Right atrium auricular region (tissue), 2 donors: Measurements from ENCODE around the gene PSMA6. TPM values are rescaled to one million over a fixed set of nuclear protein-coding genes. Genes with fewer than 3 reads are reported as not detected.
"Not testable (repeated sequence)": the region's sequence is repeated elsewhere in the genome, so short reads cannot be mapped to it uniquely, and the experiment has no call there.

Experiments
- DNase-seq: peaks from one replicate; pipeline ENCODE4 v3.0.0-alpha.2; 2019; ENCODE audit warnings: low spot score
- H3K27ac ChIP-seq, 2 donors: fragments of 200-600 bp; sonication (generic); 1 replicate in 1 of 2; 2 replicates in 1 of 2; pipeline ENCODE4 v1.5.1; 2016 to 2019
- H3K27me3 ChIP-seq, 2 donors: fragments of 200-600 bp; sonication (generic); one replicate each; pipeline versions ENCODE4 v1.5.1 to v1.6.0; 2017 to 2019
- H3K36me3 ChIP-seq: fragments of 200-600 bp; sonication (generic); one replicate; pipeline ENCODE4 v1.5.1; 2016
- H3K4me1 ChIP-seq, 2 donors: fragments of 200-600 bp; sonication (generic); one replicate each; pipeline versions ENCODE4 v1.5.1 to v1.6.0; 2017 to 2019
- H3K4me3 ChIP-seq, 2 donors: fragments of 200-600 bp; sonication (generic); 1 replicate in 1 of 2; 2 replicates in 1 of 2; pipeline ENCODE4 v1.5.1; 2017 to 2019; ENCODE audit warnings: mild to moderate bottlenecking in 1 of 2, moderate library complexity in 1 of 2
- H3K9me3 ChIP-seq, 2 donors: fragments of 200-600 bp; sonication (generic); one replicate each; pipeline ENCODE4 v1.5.1; 2019
- total RNA-seq, 2 donors: library from RNA; depleted of rRNA; stranded (reverse); fragments of >200 nt; gene quantifications; one replicate each; pipeline ENCODE4 v1.1.0, GENCODE V29; 2016
- TF ChIP-seq, protein P1 (sequence below), 2 donors: fragments of 200-600 bp; sonication (generic); IDR thresholded peaks; one replicate each; pipeline ENCODE4 v1.5.1; 2019; ENCODE audit warnings: antibody characterized with exemption in 2 of 2

Gene PSMA6
- total RNA-seq, 2 donors from 2014 or later: 143 to 191 TPM

DNA sequence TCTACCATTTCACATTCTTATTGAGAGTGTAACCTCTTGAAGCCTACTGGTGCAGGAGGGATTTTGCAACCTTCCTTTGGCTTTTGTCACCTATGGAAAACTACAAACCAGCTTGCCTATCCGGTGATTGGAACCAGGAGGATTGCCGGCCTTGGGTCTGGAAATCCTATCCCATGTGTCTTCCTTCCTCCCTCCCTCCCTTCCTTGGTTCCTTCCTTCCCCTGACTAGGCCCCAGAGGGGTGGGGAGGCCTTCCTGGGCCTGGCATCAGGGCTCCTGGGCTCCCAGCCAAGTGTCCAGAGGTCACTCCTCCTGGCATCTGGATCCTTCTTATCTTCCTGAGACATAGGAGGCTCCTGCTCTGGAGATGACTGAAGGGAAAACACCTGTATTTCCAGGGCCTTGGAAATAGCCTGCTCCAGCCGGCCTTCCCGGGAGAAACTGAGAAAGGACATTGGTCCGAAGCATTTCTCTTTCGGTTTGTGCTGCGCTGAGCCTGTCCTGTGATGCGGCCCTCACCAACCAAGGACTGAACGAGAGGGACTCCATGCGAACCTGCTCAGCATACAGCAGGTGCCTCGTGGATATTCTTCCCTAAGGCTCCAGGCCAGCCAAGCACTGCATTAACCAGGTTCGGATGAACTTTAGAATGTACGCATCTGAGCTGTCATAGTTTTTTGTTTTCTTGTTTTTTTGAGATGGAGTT lies 43.4 kb downstream of the PSMA6 start:
- DNase-seq: no peak
- H3K4me3 ChIP-seq: no peak overlapping the region
- TF ChIP-seq, protein P1, sequence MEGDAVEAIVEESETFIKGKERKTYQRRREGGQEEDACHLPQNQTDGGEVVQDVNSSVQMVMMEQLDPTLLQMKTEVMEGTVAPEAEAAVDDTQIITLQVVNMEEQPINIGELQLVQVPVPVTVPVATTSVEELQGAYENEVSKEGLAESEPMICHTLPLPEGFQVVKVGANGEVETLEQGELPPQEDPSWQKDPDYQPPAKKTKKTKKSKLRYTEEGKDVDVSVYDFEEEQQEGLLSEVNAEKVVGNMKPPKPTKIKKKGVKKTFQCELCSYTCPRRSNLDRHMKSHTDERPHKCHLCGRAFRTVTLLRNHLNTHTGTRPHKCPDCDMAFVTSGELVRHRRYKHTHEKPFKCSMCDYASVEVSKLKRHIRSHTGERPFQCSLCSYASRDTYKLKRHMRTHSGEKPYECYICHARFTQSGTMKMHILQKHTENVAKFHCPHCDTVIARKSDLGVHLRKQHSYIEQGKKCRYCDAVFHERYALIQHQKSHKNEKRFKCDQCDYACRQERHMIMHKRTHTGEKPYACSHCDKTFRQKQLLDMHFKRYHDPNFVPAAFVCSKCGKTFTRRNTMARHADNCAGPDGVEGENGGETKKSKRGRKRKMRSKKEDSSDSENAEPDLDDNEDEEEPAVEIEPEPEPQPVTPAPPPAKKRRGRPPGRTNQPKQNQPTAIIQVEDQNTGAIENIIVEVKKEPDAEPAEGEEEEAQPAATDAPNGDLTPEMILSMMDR (IDR thresholded peaks at IDR 0.05): no peak
- no peaks in the 10 kb centered on the region for H3K9me3 ChIP-seq
- H3K36me3 ChIP-seq: no peaks in the 10 kb centered on the region
- H3K27me3 ChIP-seq: no peaks in the 10 kb centered on the region
- peak overlapping the region; percentile 84 to 88 for H3K27ac ChIP-seq
- peaks cover 0 to 70% of the 10 kb centered on the region in 2 donors for H3K4me1 ChIP-seq

DNA sequence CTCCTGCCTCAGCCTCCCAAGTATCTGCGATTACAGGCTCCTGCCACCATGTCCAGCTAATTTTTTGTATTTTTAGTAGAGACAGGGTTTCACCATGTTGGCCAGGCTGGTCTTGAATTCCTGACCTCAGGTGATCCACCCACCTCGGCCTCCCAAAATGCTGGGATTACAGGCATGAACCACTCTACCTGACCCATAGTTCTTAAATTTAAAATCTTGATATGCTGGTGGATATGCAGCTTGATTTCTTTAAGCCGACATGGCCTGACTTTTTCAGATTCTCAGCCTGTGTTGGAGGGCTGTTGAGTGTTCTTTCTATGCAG lies 44.0 kb downstream of the PSMA6 start:
- Histone ChIP-seq H3K27ac (peak overlapping the region; percentile 84 to 88), H3K4me1 (peaks cover 0 to 76% of the 10 kb centered on the region in 2 donors)
- not testable (repeated sequence) for H3K36me3 ChIP-seq, H3K4me3 ChIP-seq, H3K27me3 ChIP-seq, DNase-seq, H3K9me3 ChIP-seq

DNA sequence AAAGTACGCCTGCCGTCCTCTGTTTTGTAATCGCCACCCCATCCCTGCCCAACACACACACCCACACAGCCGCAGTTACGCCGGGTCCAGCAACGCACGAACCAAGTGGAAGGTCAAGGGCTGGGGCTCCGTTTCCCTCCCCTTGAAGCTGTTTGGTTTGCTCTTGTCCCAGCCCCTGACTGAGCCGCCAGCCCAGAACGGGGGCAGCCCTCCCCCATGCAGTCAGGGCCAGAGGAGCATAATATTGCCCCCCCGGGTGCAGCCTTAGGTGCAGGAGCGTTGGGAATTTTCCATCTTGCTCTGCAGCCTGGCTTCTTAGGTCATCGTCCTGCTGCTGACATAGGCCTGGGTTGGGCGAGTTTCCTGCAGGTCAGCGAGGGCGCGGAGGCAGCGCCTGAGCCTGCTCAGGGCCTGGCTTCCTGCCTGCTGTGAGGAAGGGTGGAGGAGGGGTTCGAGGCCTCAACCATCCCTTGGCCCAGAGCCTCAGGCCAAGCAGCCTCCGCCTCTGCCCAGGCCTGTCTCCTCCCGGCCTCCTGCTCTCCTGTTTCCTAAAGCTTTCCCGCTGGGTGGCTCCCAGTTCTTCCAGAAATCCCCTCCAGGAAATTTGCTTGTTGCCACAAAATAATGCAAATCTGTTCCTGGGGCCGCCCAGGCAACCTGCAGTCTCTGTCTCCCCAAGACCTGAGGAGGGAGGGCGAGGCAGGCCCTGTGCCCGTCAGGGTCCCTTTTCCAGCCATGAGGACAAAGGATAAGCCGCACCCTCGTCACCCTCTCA lies 44.5 kb downstream of the PSMA6 start:
- no peaks in the 10 kb centered on the region for H3K27me3 ChIP-seq
- DNase-seq: peak; percentile 95
- TF ChIP-seq, protein P1 (IDR thresholded peaks at IDR 0.05): no peak
- H3K27ac ChIP-seq: peak overlapping the region; percentile 84 to 88
- no peaks in the 10 kb centered on the region for H3K9me3 ChIP-seq
- H3K36me3 ChIP-seq: no peaks in the 10 kb centered on the region
- no peak overlapping the region for H3K4me3 ChIP-seq
- peaks cover 0 to 81% of the 10 kb centered on the region in 2 donors for H3K4me1 ChIP-seq

DNA sequence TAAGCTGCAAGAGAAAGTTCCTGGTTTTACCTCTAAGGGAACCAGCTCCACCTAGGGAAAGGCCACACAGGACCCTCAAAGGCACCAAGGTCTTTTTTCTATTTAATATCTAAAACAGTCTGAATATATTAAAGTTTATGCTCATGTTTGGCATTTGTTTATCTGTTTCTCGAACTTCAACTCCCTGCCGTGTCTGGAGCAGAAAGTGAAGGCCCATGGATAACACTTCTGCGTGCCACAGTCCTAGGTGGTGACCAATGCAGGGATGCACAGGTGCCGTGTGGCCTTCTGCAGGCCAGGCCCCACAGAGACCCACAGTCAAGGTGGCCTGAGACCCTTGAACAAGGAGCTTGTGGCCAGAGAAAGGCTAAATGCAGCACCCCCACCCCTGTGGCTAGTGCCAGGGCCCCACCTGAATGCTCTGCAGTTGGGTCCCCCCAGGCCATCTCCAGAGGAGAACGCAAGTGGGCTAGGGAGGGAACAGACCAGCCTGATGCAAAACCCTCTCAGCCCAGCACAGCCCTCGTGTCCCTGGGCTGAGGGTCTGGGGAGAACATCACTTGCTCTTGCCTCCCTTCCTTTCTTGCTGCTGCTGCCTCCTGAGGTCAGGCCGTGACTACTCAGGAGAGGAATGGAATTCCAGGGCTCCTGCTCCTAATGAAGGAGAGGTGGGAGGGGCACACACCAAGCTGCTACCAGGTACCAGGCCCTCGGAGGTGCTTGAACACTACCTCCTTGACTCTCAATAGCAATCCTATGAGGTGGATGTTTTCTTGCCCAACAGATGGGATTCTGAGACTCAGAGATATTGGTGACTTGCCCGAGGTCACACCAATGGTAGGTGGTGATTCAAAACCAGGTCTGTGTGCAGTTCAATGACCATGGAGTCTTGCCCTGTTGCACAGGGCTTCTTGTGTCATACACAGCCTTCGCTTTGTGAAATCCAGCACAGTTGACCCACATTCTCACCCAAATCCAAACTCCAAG lies 45.4 kb downstream of the PSMA6 start:
- Histone ChIP-seq H3K4me3 (no peak overlapping the region), H3K27me3 (no peaks in the 10 kb centered on the region), H3K27ac (peak overlapping the region; percentile 84 to 88), H3K36me3 (no peaks in the 10 kb centered on the region), H3K9me3 (no peaks in the 10 kb centered on the region), H3K4me1 (peaks cover 0 to 88% of the 10 kb centered on the region in 2 donors)
- no peak for DNase-seq
- TF ChIP-seq, protein P1 (IDR thresholded peaks at IDR 0.05): peak in 1 of 2 donors; percentile 2

DNA sequence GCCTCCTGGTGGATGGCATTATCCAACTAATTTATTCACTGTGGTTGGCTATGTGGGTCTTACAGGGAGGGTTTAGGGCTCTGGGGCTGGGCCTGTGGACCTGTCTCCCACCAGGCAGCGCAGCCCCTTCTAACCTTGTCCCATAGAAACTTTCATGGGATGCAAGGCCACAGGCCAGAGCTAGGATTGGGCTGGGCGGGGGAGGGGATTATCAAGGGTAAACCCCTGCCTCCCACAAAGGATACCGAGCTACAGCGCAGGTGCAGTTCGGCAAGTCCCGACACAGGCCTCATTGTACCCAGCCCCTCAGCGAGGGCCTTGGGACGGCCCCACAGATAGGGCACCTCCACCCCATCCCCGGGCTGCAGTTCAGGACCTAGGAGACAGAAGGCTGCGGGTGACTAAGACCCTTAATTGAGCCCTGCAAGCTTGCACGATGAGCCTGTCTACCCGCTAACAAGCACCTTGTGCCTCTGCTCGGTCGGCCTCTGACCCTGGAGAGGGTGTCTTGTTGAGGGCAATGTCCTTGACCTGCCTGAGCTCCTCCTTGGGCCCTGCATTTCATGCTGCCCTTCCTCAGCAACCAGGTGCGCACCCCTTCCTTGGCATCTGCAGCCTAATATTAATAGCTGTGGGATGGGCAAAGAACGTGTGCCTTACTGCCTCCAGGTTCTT lies 46.7 kb downstream of the PSMA6 start:
- H3K27ac ChIP-seq: peak overlapping the region in 1 of 2 donors; percentile 94
- H3K36me3 ChIP-seq: no peaks in the 10 kb centered on the region
- no peak for DNase-seq
- peaks cover 0 to 88% of the 10 kb centered on the region in 2 donors for H3K4me1 ChIP-seq
- H3K27me3 ChIP-seq: no peaks in the 10 kb centered on the region
- H3K4me3 ChIP-seq: no peak overlapping the region
- no peaks in the 10 kb centered on the region for H3K9me3 ChIP-seq
- TF ChIP-seq, protein P1 (IDR thresholded peaks at IDR 0.05): no peak
